Middle frontal gyrus (tissue), 1 donor: ENCODE data around the gene IER5.
"Not testable (repeated sequence)": the region's sequence is repeated elsewhere in the genome, so short reads cannot be mapped to it uniquely, and the experiment has no call there.

Experiments
- DNase-seq: peaks from one replicate; pipeline ENCODE4 v3.0.0-alpha.2; 2015; ENCODE audit warnings: low spot score; ENCODE audit errors: extremely low spot score

IER5 gene

DNA sequence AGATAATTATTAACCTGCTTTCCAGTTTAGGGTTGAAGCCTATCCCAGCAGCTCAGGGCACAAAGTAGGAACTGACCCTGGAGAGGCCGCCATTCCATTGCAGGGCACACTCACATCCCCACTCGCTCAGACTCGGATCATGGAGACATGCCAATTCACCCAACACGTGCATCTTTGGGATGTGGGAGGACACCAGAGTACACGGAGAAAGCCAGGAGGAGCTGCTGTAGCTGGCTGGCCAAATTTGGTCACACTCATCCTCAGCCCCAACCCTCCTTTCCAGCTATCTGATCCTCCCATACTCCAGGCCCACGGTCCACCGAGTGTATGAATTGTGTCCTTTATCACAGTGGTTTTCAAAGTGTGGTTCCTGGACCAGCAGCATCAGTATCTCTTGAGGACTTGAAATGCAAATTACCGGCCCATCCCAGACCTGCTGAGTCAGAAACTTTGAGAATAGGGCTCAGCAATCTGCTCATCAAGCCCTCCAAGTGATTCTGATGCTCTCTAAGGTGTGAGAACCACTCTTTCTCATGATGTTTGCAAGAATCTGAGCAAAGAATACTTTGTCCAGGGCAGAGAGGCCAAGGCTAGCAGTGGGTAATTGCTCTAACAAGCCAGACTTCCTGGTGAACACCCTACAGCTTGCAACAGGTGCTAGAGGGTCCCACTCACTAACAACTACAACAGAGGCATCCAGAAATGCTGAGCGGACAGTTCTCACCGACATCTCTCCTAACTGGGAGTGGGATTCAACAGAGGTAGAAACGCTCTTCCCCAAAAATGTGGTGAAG, 26.3 kb downstream of the IER5 start:
- no peak for DNase-seq

- no peak for DNase-seq
These were observed 26.8 kb downstream of the IER5 start for GRCh38 chr1:181115368-181115684.

DNA sequence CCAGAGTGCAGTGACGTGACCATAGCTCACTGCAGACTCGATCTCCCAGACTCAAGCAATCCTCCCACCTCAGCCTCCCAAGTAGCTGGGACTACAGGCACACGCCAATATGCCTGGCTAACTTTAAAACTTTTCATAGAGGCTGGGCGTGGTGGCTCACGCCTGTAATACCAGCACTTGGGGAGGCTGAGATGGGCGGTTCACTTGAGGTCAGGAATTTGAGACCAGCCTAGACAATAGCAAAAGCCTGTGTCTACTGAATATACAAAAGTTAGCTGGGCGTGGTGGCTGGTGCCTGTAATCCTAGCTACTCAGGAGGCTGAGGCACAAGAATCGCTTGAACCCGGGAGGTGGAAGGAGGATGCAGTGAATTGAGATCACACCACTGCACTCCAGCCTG, 27.5 kb downstream of the IER5 start:
- not testable (repeated sequence) for DNase-seq

DNA sequence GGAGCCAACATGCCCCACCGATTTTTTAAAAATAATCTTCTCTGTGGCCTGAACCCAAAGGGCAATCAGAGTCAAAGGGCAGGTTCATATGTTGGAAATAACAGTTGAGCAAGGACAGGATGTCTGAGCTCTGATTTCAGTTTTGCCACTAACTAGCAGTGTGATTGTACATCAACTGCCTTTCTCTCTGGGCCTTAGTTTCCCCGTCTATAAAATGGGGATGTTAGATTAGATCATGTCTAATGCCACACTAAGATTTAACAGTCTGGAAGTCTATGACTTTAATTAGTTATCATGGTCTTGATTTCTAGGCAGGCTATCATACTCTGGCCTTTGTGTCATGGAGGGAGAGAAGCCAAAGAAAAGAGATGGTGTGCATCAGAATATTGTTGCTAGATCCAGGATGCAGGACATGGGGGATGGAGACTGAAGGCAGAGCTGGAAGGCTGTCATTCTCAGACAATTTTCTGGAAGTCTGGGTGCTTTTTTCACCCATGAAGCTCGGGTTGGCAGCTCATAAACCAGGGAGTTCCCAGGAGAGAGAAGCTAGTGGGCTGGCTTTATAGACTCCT, 28.4 kb downstream of the IER5 start:
- DNase-seq = no peak

- no peak for DNase-seq
These were observed 29.3 kb downstream of the IER5 start for GRCh38 chr1:181117648-181118449.

- DNase-seq = no peak
These were observed 30.8 kb downstream of the IER5 start for GRCh38 chr1:181119093-181119989.

GRCh38 chr1:181120924-181121323, 32.4 kb downstream of the IER5 start:
- no peak for DNase-seq

DNA sequence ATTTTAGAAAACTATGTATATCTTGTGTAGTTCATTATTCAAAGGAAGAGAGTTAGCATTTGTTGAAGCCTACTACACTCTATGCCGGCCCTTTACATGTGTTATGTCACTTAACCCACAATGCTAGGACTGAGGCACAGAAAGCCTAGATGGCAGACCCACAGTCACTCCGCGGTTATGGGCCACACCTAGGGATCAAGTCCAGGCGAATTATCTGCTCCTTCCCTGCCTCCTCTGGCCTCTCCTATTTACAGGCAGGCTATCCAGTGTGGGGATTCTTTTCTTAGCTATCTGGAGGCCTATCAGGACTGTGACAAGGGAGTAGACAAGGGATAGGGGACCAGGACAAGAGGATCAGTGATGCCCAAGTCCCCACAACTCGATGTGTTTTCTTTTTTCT, 33.0 kb downstream of the IER5 start:
- DNase-seq = no peak

DNA sequence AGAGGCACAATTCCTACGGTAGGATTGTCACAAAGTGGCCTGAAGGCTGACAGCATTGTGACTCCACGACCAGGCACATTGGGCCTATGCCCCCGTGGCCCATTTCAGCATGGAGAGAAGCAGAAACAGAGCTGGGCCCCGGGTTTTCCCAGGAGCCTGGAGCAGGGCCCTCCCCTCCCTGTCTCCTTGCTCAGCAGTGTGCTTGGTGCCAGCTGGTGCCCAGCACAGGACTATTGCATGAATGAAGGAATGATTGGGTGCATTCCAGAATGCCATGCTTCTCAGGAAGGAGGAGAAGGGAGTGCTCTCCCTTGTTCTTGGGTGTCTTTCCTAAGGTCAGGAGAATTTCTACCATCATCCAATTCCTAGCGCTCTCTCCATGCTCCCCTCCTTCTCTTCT, 33.7 kb downstream of the IER5 start:
- no peak for DNase-seq

- no peak for DNase-seq
These were observed 34.7 kb downstream of the IER5 start for GRCh38 chr1:181123173-181123572.

GRCh38 chr1:181124291-181124751, 35.8 kb downstream of the IER5 start:
- no peak for DNase-seq

DNA sequence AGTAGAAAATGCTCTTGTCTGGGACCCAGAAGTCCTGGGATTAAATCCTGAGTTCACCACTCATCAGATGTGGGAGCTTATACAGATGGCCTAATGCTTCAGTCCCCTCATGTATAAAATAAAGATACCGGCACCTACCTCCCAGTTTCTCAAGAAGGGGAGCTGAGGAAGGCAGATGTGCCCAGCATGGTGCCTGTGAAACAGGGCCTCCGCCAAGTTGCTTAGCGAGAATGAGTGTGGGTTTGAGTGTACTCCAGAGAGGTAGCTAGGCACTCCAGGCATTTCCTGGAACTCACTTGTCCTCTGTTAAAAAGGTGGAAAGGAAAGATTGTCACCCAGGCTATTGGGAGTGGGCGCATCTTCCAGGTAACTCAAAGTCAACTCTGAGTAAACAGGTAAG, 37.8 kb downstream of the IER5 start:
- DNase-seq = no peak

- DNase-seq = no peak
These were observed 38.5 kb downstream of the IER5 start for GRCh38 chr1:181126871-181127587.

- DNase-seq = no peak
These were observed 39.5 kb downstream of the IER5 start for GRCh38 chr1:181127898-181128453.

DNA sequence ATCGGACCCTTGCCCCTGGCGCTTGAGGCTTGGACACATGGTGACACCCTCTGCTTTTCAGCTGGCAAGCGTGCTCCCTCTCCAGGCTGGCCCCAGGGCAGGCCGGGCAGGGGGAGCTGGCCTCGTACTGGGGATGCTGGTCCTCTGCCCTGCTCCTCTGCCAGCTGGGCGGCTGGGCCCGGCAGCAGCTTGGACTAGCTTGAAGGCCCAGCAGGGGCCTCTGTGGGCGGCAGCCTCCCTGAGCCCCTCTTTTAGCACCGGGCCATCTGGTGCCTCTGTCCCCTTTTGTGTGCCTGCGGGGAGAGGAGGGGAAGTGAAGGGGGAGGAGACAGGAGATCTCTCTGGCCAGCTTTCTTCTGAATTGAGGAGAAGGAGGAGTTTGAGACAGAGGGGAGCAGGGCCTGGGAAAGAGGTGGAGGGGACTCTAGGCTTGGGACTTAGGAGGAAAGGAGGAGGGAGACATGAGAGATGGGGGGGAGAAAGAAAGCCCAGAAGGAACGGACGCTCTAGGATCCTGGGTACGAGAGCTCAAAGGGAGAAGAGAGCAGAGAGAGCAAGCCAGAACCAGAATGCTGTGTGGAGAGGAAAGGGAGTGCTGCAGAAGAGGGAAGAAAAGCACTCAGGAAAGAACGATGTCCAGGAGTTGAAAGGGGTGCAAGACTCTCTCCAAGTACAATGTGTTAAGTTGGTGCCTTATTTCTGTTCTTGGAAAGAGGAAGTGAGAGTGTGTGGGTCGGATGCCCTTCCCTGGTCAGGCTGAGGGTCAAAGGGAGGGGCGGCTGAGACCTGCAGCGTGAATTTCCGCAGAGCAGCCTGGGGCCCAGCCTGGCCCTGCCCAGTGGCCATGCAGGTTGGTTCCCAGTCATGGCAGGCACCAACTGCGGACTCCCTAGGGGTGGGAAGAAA, 40.3 kb downstream of the IER5 start:
- no peak for DNase-seq

DNA sequence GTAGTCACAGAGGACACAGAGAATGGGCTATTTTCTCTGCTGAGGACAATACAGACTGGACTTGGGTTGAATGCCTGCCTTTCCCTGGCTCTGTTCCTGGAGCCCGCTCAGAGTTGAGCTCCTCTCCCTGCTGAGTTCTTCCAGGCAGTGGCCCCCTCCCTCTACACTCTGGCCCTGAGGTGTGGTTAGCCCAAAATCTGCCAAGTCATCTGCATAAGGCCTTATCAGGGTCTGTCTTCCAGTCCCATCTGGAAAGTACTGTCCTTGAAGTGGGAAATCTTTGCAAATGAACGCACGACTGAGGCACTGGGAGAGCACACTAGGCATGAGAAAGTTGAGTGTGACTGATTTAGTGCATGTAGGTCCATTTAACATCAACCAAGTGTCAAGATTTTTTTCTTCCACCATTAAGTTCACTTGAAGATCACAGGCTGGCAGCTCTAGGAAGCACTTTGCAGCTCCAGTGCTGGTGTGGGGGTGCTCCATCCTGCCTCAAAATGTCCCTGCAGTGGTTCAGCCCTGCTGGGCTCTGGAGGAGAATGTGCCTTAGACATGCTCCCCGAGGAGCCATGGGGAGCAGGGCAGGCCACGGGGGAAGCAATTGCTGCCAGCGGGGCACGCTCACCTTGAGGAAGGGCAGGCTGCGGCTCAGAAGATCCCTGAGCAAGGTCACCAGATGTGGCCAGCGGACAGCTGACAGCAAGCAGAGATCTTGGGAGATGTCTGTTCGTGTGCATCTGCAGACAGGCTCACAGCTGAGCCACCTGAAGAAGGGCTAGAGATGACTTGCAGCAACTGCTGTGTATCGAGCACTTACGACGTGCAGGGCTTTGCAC, 41.5 kb downstream of the IER5 start:
- no peak for DNase-seq

- DNase-seq = no peak
These were observed 42.9 kb downstream of the IER5 start for GRCh38 chr1:181131255-181131941.

DNA sequence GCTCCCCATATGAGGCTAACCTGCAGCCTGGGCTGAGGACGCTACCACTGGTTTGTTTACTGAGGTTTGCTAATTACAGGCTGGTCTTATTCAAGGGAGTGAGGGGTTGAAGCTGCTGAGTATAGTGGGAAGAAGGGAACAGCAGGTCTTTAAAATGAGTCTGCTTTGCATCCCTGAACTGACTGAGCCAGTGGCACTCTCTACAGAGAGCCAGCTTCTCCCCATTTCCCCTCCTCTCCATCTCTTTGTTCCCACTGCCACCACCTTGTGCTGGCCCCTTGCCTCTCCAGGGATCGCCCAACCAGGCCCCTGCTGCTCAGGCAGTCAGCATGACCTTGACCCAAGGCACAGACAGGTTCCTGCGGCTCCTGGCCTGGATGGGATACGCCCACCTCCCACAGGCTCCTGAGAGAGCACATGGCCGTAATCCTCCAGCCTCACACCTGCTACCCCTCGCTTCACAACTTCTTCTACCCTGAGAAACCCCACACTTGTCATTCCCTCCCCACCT, 45.0 kb downstream of the IER5 start:
- DNase-seq = no peak
